Measurements from ENCODE around the gene PHYH.

GRCh38 chr10:13234172-13234571 lies 65.7 kb downstream of the PHYH start, which contains the start of gene UCMA:
- TF ChIP-seq, protein P1, sequence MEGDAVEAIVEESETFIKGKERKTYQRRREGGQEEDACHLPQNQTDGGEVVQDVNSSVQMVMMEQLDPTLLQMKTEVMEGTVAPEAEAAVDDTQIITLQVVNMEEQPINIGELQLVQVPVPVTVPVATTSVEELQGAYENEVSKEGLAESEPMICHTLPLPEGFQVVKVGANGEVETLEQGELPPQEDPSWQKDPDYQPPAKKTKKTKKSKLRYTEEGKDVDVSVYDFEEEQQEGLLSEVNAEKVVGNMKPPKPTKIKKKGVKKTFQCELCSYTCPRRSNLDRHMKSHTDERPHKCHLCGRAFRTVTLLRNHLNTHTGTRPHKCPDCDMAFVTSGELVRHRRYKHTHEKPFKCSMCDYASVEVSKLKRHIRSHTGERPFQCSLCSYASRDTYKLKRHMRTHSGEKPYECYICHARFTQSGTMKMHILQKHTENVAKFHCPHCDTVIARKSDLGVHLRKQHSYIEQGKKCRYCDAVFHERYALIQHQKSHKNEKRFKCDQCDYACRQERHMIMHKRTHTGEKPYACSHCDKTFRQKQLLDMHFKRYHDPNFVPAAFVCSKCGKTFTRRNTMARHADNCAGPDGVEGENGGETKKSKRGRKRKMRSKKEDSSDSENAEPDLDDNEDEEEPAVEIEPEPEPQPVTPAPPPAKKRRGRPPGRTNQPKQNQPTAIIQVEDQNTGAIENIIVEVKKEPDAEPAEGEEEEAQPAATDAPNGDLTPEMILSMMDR (conservative IDR thresholded peaks at IDR 0.05; ENCODE audit: low read length), result no peak
- no peak for TF ChIP-seq EZH2phosphoT487 (IDR thresholded peaks at IDR 0.05; ENCODE audit: borderline replicate concordance, low read depth, low read length)

Data from OCI-LY7 (cell line).